HG03066 (cell line): ENCODE measurements around the gene USB1.
A peak's percentile ranks its signal among the peaks of the same experiment; 100 is the strongest.

Experiments used
- ATAC-seq: cut with Tn5 transposase; IDR thresholded peaks from one replicate; pipeline ENCODE4 v1.9.1; 2021; ENCODE audit warnings: low read depth; ENCODE audit not compliant: unreplicated experiment

USB1 gene

GRCh38 chr16:58000706-58001676 is at the start of gene USB1:
USB1 (plus strand) TSS chr16:58001407; CDS start chr16:58001484, 77 bp downstream.
- peak; percentile 74 for ATAC-seq

GRCh38 chr16:57952909-57953308 is 48.3 kb upstream of the USB1 start:
- no peak for ATAC-seq

GRCh38 chr16:57953857-57954256 is 47.4 kb upstream of the USB1 start:
- ATAC-seq: no peak

- no peak for ATAC-seq
Observed at GRCh38 chr16:57955572-57956188, 45.5 kb upstream of the USB1 start.

GRCh38 chr16:57956270-57956808 is 44.9 kb upstream of the USB1 start:
- ATAC-seq: no peak

GRCh38 chr16:57956924-57957672 is 44.1 kb upstream of the USB1 start:
- no peak for ATAC-seq

GRCh38 chr16:57957673-57958392 is 43.4 kb upstream of the USB1 start:
- ATAC-seq: no peak

GRCh38 chr16:57958544-57958943 is 42.7 kb upstream of the USB1 start:
- no peak for ATAC-seq

- ATAC-seq: no peak
Observed at GRCh38 chr16:57959121-57959520, 42.1 kb upstream of the USB1 start.

- ATAC-seq: no peak
Observed at GRCh38 chr16:57959804-57960203, 41.4 kb upstream of the USB1 start.

GRCh38 chr16:57960310-57960709 is 40.9 kb upstream of the USB1 start:
- no peak for ATAC-seq

- ATAC-seq: no peak
Observed at GRCh38 chr16:57960826-57961472, 40.3 kb upstream of the USB1 start.

- ATAC-seq: no peak
Observed at GRCh38 chr16:57961538-57961937, 39.7 kb upstream of the USB1 start.

GRCh38 chr16:57962046-57962445 is 39.2 kb upstream of the USB1 start:
- no peak for ATAC-seq

- ATAC-seq: no peak
Observed at GRCh38 chr16:57962756-57963155, 38.5 kb upstream of the USB1 start.

GRCh38 chr16:57964157-57964700 is 37.0 kb upstream of the USB1 start:
- no peak for ATAC-seq

GRCh38 chr16:57966204-57966771 is 34.9 kb upstream of the USB1 start:
- no peak for ATAC-seq

- no peak for ATAC-seq
Observed at GRCh38 chr16:57966986-57967385, 34.2 kb upstream of the USB1 start.

GRCh38 chr16:57967916-57968315 is 33.3 kb upstream of the USB1 start:
- ATAC-seq: no peak
